ENCODE results near the gene LRCH1. TPM values are rescaled to one million over a fixed set of nuclear protein-coding genes. Genes with fewer than 3 reads are reported as not detected.
A peak's percentile ranks its signal among the peaks of the same experiment; 100 is the strongest.
"Not testable (repeated sequence)": the region's sequence is repeated elsewhere in the genome, so short reads cannot be mapped to it uniquely, and the experiment has no call there.

LRCH1 gene, protein sequence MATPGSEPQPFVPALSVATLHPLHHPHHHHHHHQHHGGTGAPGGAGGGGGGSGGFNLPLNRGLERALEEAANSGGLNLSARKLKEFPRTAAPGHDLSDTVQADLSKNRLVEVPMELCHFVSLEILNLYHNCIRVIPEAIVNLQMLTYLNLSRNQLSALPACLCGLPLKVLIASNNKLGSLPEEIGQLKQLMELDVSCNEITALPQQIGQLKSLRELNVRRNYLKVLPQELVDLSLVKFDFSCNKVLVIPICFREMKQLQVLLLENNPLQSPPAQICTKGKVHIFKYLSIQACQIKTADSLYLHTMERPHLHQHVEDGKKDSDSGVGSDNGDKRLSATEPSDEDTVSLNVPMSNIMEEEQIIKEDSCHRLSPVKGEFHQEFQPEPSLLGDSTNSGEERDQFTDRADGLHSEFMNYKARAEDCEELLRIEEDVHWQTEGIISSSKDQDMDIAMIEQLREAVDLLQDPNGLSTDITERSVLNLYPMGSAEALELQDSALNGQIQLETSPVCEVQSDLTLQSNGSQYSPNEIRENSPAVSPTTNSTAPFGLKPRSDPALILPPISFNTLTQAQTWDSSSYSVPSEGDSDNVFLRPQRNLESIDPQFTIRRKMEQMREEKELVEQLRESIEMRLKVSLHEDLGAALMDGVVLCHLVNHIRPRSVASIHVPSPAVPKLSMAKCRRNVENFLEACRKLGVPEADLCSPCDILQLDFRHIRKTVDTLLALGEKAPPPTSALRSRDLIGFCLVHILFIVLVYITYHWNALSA
- 14.4 and 22.0 TPM in 2 replicates for total RNA-seq

DNA sequence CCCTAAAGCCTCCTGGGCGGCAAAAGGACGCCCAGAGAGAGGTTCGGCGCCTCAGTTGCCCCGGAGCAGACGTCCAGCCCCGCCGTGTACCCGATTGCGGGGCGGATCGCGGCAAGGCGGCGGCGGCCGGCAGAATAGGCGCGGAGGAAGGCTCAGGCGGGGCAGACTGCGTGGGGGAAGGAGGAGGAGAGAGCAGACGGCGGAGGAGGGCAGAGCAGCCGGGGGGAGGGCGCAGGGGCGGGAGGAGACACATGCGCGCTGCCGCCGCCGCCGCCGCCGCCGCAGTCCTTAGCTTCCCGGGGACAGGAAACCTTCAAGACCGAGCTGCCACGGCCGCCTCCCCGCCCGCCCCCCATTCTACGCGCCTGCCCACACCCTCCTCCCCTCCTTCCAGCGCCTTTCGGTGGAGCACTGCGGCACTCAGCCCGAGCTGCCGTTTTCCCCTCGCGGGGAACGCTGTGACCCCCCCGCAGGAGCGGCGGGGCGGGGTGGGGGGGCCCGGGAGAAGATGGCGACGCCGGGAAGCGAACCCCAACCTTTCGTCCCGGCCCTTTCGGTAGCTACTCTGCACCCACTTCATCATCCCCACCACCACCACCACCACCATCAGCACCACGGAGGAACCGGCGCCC lies at the start of gene LRCH1:
LRCH1 (plus strand) TSS at position 282 of the 632 bp plus-strand sequence; CDS start at position 509, 227 bp downstream.
- peak; percentile 53 for DNase-seq (ENCODE audit: low read depth)

- no peak for DNase-seq (ENCODE audit: low read depth)
Measured at GRCh38 chr13:46504036-46504435, 48.9 kb upstream of the LRCH1 start.

DNA sequence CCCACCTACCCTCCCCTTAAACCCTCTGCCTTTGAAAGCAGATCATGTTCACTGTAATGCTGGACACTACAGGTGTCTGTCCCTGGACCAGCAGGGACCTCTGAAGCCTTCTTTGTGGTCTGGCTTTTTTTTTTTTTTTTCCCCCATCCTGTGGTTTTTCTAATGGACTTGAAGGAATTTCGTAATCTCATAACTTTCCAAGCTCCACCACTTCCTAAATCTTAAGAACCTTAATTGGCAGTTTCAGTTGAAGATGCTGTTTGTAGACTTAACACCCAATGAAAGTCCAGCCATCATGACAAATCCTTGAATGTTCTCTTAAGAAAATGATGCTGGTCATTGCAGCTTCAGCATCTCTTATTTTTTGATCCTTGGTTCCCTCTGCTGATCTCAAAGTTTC lies 45.0 kb upstream of the LRCH1 start:
- peak; percentile 46 for DNase-seq (ENCODE audit: low read depth)

DNA sequence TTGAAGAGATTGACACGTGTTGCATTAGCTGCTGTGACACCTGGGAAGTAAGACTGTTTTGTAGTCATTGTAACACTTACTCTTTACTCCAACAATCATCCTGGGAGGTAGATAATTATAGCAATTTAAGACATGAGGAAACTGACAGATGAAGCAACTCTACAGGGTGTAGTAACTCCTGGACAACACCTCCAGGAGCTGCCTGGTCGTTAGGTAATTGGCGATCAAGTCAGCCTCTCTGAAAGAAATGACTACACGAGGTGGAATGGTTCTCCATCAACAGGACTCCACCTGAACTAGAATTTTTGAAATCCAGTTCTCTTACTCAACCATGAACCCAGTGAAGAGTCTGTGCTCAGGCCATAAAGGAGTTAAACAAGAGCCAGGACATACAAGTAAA lies 43.0 kb upstream of the LRCH1 start:
- DNase-seq (ENCODE audit: low read depth), result no peak

DNA sequence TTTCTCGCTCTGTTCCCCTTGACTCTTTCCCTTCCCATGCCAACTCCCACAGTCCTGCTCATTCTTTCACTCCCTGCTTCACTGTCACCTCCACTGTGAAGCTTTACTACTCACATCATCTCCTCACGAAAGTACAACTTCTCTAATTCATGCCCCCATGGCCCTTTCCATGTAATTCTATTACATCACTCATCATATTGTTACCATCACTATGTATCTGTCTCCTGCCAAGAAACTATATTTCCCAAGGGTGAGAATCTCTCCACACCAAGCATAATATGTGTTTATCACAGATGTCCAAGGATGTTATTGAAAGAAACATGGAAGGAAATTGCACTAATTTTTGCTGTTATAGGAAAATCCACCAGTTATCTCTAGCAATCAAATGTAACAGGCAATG lies 37.2 kb upstream of the LRCH1 start:
- DNase-seq (ENCODE audit: low read depth), result no peak

DNA sequence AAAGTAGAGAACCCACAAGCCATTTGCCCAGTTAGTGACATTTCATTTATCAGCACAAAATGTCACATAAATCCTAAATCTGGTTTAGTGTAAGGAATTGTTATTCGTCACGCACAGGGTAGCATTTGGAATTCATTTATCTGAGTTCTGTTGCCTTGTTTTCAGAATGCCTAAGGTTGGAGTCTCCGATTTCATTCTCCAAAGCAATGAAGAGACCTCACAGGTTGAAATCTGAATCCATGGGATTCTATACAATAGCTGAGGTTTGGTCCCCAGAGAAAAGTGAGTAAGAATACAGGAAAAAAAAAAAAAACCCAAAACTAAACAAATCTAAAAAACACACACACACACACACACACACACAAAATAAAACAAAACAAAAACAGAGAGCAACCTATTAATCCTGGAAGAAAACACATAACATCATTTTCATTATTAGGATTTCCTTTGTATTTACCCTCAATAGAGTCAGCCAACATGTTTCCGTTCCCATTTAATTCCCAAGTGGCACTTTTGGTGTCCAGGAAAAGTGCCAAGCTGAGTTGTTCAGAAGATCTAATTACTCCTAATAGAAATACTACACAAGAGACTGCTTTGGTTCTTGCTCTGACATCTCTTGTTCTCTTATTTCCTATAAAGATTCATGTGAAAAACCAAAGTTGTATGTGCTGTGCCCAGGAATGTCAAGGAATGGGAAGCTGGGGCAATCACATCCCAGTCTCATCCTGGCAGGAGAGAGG lies 36.2 kb upstream of the LRCH1 start:
- DNase-seq (ENCODE audit: low read depth), result no peak

DNA sequence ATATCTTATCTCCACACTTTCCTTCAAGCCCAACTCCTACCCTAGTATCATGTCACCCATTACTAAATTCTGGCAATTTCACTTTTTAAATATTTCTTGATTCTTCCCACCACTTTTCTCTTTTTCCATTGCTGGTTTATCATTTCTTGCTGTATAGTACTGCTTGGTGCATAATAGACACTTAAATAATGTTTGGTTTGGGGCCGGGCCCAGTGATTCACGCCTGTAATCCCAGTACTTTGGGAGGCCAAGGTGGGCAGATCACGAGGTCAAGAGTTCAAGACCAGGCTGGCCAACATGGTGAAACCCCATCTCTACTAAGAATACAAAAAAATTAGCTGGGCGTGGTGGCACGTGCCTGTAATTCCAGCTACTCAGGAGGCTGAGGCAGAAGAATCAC lies 35.2 kb upstream of the LRCH1 start:
- DNase-seq (ENCODE audit: low read depth), result not testable (repeated sequence)

DNA sequence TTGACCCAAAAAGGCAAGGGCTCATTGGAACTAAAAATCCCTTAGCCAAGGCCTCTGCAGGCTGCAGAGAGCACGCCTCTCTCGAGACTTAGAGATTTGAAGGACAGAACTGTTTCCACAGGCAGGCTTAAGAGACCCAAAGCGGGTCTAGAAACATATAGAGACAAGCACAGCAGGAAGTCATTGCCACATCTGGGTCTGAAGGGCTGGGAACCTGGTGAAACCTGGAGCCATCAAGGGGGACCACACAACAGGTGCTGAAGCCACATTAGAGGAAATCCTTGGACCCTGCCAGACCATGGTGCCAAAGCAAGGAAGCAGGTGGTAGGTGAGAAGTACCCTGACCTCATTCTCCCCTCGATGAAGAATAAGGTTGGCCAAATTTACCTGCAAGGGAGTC lies 33.8 kb upstream of the LRCH1 start:
- no peak for DNase-seq (ENCODE audit: low read depth)

- DNase-seq (ENCODE audit: low read depth), result no peak
Measured at GRCh38 chr13:46520166-46520565, 32.8 kb upstream of the LRCH1 start.

- DNase-seq (ENCODE audit: low read depth), result no peak
Measured at GRCh38 chr13:46521486-46521885, 31.5 kb upstream of the LRCH1 start.

GRCh38 chr13:46521921-46522747 lies 30.8 kb upstream of the LRCH1 start:
- no peak for DNase-seq (ENCODE audit: low read depth)

DNA sequence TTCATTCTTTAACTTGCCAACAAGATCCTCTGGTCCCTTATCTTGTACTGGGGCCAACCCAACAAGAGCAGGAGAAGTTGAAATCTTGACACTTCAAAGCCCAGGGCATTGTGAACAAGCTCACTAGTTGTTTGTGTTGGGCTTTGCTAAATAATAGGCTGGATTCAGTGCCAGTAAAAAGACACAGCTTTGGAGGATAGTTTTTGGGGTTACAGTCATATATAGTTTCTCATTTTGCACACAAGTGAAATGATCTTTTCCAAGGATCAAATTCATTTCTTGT lies 30.3 kb upstream of the LRCH1 start:
- DNase-seq (ENCODE audit: low read depth), result no peak

DNA sequence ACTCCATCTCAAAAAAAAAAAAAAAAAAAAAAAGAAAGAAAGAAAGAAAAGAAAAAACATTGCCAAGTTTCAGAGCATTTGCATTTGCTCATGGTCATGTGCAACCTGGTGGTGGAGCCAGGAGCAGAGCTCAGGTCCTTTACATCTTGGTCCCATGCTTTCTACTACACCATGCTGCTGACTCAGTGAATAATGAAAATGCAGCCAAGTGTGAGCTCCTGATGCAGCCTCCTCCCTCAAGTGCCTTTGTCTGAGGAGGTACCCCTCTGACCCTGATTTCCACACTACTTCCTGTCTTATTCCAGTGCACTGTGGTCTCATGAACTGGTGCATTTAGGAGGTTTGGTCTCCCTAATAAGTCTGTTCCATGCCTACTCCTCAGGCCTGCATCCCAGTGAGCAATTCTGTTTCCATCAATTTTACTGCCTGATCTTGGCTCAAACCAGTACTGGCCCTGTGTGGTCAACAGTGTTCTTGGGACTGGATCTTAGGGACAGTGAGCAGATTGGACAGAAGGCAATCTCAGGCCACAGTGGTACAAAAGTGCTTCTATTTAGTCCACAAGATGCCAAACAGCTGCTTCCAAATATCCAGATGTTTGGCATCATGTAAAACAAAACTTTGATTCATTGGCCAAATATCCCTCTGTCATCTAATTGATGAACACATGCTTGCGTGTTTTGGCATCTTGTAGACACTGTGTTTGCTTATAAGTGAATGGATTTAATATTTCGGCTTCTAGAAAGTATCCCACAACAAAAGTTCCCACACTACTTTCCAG lies 28.8 kb upstream of the LRCH1 start:
- peak; percentile 70 for DNase-seq (ENCODE audit: low read depth)

DNA sequence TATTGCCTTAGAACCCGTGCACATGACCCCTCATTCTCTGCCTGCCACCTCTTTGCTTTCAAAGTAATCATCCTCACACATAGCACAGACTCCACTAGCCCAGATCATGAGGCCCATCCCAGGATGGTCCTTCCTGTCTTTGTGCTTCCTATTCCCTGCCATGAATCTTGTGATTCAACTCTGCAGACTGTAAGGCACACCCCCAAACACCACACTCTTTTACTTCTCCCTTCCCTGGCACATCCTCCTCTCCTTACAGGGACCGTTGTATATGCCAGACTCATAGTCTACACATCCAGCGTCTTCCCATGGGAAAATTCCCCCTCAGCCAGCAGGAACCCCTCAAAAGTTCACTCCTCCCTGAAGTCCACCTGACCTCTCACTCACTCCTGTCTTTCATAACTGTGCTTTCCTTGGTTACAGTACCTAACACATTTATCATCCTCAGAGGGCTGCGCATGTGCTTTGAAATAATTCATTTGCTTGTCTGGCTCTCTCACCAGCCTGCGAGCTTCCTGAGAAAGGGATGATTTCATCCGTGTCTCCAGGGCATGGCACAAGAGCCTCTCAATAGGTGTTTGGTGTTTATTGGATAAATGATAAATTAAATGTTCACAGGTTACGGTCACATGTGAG lies 26.8 kb upstream of the LRCH1 start:
- no peak for DNase-seq (ENCODE audit: low read depth)

- no peak for DNase-seq (ENCODE audit: low read depth)
Measured at GRCh38 chr13:46526740-46527139, 26.2 kb upstream of the LRCH1 start.

DNA sequence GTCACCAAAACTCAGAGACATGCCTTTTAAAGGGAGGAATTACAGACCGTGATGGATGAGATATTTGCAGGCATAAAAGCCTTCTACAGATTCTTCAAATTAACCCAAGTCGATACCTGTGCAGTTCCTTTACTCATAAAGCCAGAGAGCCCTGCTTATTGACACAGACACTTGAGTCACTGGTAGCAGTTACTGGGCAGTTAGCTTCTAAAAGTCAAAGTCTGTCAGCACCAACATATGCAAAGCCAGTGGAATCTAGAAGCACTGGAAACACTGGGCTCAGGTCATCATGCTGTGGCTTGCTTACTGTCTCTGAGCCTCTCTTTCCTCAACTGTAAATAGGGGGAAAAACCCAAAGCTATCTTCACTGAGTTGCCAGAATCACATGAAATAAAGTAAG lies 25.7 kb upstream of the LRCH1 start:
- DNase-seq (ENCODE audit: low read depth), result peak; percentile 28

DNA sequence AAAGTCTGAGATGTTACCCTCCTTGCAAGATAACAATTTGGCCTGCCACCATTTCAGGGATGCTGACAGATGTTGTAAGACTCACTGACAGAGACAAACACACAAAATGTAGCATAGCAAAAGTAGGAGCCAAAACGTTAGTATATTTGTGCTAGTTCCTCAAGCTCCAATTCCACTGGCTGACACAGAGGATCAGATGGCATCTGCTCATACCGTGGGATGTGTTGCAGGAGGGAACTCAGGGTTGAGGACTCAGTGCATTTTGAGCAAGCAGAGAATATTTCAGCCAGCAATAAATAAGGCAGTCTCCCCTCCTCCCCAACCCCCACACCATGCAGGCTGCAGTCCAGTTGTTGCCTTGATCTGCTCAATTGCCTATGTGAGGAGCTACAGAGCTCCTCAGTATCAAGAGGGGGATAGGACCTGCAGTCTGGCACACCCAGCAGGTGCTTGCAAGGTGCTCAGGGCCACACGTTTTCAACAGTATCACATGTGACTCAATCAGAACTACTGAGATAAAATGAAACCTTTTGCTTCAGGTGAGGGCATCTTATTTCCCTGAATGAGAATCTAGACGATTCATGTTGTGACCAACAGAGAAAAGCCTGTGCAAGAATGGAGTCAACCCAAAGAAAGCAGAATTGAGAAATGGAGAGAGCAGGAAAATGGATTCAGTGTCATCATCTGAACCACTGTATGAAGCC lies 23.6 kb upstream of the LRCH1 start:
- DNase-seq (ENCODE audit: low read depth), result no peak

DNA sequence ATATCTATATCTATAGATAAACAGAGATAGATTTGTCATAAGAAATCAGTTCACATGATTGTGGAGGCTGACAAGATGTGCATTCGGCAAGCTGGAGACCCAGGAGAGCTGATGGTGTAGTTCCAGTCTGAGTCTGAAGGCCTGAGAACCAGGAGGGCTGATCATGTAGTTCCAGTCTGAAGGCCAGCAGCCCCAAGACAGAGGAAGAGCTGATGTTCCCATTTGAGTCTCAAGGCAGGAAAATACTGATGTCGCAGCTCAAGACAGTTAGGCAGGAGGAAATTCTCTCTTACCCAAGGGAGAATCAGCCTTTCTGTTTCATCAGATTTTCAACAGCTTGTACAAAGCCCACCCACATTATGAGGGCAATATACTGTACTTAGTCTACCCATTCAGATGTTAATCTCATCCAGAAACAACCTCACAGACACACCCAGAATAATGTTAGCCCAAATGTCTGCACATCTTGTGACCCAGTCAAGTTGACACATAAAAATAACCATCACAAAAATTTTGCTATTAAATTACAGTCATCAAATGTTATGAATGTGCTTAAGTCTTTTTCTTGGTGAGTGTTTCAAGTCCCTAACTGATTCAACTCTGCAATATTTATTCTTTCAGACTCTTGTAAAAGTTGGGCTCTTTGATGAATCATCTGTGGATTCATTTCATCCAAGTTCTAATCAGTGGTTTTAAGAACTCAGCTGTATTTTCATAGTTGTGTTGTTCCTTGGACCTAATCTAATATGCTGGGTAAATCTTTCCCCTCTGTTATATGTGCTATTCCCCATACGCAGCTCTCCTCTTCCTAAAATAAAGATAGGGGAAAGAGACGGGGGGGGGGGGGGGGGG lies 22.7 kb upstream of the LRCH1 start:
- peak; percentile 52 for DNase-seq (ENCODE audit: low read depth)
